Adrenal gland (tissue), 12 donors: Measurements from ENCODE around the gene TBCB. TPM values are rescaled to one million over a fixed set of nuclear protein-coding genes. Genes with fewer than 3 reads are reported as not detected.

Experiments
- DNase-seq, 7 donors: peaks; one replicate each; pipeline ENCODE4 v3.0.0-alpha.2; 2019 to 2020
- H3K27ac ChIP-seq, 5 donors: fragments of 200-600 bp; sonication (generic) in 4 of 5; 1 replicate in 3 of 5; 2 replicates in 2 of 5; pipeline versions ENCODE4 v1.5.1 to v1.8.0; 2016 to 2020; ENCODE audit warnings: mild to moderate bottlenecking in 1 of 5
- H3K27me3 ChIP-seq: fragments of 200-600 bp; 2 replicates; pipeline ENCODE4 v1.8.0; 2021
- H3K36me3 ChIP-seq, 2 donors: fragments of 200-600 bp; replicated peaks in 1 of 2; 1 replicate in 1 of 2; 2 replicates in 1 of 2; pipeline versions ENCODE4 v1.5.1 to v1.8.0; 2018 to 2022
- H3K4me1 ChIP-seq, 2 donors: fragments of 200-600 bp; replicated peaks in 1 of 2; 1 replicate in 1 of 2; 2 replicates in 1 of 2; pipeline versions ENCODE4 v1.5.1 to v1.8.0; 2018 to 2021
- H3K4me3 ChIP-seq, 4 donors: fragments of 200-600 bp; sonication (generic) in 3 of 4; one replicate each; pipeline ENCODE4 v1.5.1; 2016 to 2018
- H3K9me3 ChIP-seq, 3 donors: fragments of 200-600 bp; sonication (generic) in 1 of 3; replicated peaks in 1 of 3; 1 replicate in 2 of 3; 2 replicates in 1 of 3; pipeline versions ENCODE4 v1.5.1 to v1.8.0; 2016 to 2021
- CTCF ChIP-seq, 6 experiments: fragments of 450-650 bp in 4 of 6; fragments of 200-600 bp in 2 of 6; sonication (generic) in 1 of 6; IDR thresholded peaks; 1 replicate in 5 of 6; 2 replicates in 1 of 6; pipeline versions ENCODE4 v1.5.1 to v1.8.0; 2016 to 2021; ENCODE audit warnings: antibody characterized with exemption in 6 of 6, mild to moderate bottlenecking in 2 of 6, moderate library complexity in 1 of 6
- POLR2A ChIP-seq, 2 donors: fragments of 450-650 bp; IDR thresholded peaks; one replicate each; pipeline ENCODE4 v1.6.1; 2017; ENCODE audit warnings: antibody characterized with exemption in 2 of 2, mild to moderate bottlenecking in 2 of 2, moderate library complexity in 1 of 2
- WGBS, 4 donors: extraction: QIAGEN DNeasy Blood & Tissue Kit in 2 of 4; methylation state at CpG; one replicate each; pipeline versions ENCODE4 v1.1.5 to v1.1.7; 2013 to 2017; 5-methylcytosine and 5-hydroxymethylcytosine counted together
- intact Hi-C, 2 donors: fragments of 100-400 bp; cut with DNase I; formaldehyde crosslinking; loops; one replicate each; pipeline versions ENCODE4 v1.14.1 to v1.15.0; 2022 to 2023
- polyA plus RNA-seq, 3 donors: library from polyadenylated mRNA; stranded (reverse); fragments of 200-250 nt in 2 of 3; fragments of 350-450 nt in 1 of 3; fragmentation: Illumina TruSeq in 1 of 3; extraction: RNeasy Lipid Tissue Mini Kit (QIAGEN cat#74804) in 1 of 3; gene quantifications; one replicate each; pipeline ENCODE4 v1.2.3, GENCODE V29; 2013 to 2014
- total RNA-seq, 9 donors: library from RNA; depleted of rRNA in 4 of 9; stranded (reverse); fragments of >200 nt in 4 of 9; fragments of 120-200 nt in 1 of 9; fragmentation: NEBNext Ultra II Directional in 1 of 9; extraction: Animal tissue kit (Norgen Biotek cat#: 25700) in 1 of 9; gene quantifications; one replicate each; pipeline versions ENCODE4 v1.1.0 to v1.2.4, GENCODE V29; 2013 to 2023
- donor health status: healthy with polysubstance abuse.
- donor health status: Bipolar disorder and iron deficiency.
- donor health status: DM: yes; HTN: yes; CAD: no.
- donor health status: DM: no; HTN: no; CAD: no.
- donor health status: DM: no; HTN: no; CAD: no.
- donor health status: DM: yes; HTN: yes; CAD: no.

TBCB gene
- total and polyA plus RNA-seq, 12 donors, result 88.8 to 233 (median 140) TPM

GRCh38 chr19:36097036-36097435 is 18.2 kb upstream of the TBCB start:
- DNase-seq, result no peak
- intact Hi-C loops, result no loop called here
- H3K36me3 ChIP-seq, result no peaks in the 10 kb centered on the region
- H3K27ac ChIP-seq, result no peak overlapping the region
- H3K27me3 ChIP-seq, result no peaks in the 10 kb centered on the region
- H3K4me3 ChIP-seq, result no peak overlapping the region
- TF ChIP-seq CTCF (IDR thresholded peaks at IDR 0.05) (no peak), POLR2A (IDR thresholded peaks at IDR 0.05) (no peak)
- 91 to 96% (median 93%) methylated on average over 6 of the region's 6 CpGs for WGBS, 4 donors
- H3K9me3 ChIP-seq, result no peaks in the 10 kb centered on the region
- no peaks in the 10 kb centered on the region for H3K4me1 ChIP-seq

GRCh38 chr19:36099166-36099785 is 16.0 kb upstream of the TBCB start:
- intact Hi-C loops, result no loop called here
- DNase-seq, result no peak
- no peaks in the 10 kb centered on the region for H3K4me1 ChIP-seq
- H3K27me3 ChIP-seq, result no peaks in the 10 kb centered on the region
- no peak for TF ChIP-seq CTCF (IDR thresholded peaks at IDR 0.05)
- no peak for TF ChIP-seq POLR2A (IDR thresholded peaks at IDR 0.05)
- H3K27ac ChIP-seq, result no peak overlapping the region
- H3K9me3 ChIP-seq, result no peaks in the 10 kb centered on the region
- no peaks in the 10 kb centered on the region for H3K36me3 ChIP-seq
- WGBS, 4 donors, result 79 to 95% (median 87%) methylated on average over 14 to 19 of the region's 19 CpGs
- H3K4me3 ChIP-seq, result no peak overlapping the region

DNA sequence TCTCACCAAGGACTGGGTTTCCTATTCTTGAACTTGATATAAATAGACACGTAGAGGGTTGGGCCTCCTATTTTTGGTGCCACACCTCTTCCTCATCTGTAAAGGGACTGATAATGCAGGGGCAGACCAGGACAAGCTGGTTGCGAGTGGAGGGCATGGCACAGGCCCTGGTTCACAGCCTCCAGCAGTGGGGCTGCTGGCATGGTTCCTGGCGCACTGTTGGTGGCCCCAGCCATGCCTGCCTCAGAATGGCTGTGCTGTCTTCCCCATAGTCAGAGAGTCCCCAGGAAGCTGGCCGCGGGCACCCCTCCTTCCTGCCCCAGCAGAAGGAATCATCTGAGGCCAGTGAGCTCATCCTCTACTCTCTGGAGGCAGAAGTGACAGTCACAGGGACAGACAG is 14.8 kb upstream of the TBCB start:
- Histone ChIP-seq H3K9me3 (no peaks in the 10 kb centered on the region), H3K4me1 (no peaks in the 10 kb centered on the region), H3K27ac (no peak overlapping the region), H3K36me3 (no peaks in the 10 kb centered on the region), H3K27me3 (no peaks in the 10 kb centered on the region), H3K4me3 (no peak overlapping the region)
- no peak for DNase-seq
- intact Hi-C loops, result no loop called here
- 75 to 87% (median 82%) methylated on average over 2 to 5 of the region's 5 CpGs; no CpG with 5 or more reads in 1 of the 4 donors for WGBS, 4 donors
- no peak for TF ChIP-seq CTCF (IDR thresholded peaks at IDR 0.05)
- no peak for TF ChIP-seq POLR2A (IDR thresholded peaks at IDR 0.05)

DNA sequence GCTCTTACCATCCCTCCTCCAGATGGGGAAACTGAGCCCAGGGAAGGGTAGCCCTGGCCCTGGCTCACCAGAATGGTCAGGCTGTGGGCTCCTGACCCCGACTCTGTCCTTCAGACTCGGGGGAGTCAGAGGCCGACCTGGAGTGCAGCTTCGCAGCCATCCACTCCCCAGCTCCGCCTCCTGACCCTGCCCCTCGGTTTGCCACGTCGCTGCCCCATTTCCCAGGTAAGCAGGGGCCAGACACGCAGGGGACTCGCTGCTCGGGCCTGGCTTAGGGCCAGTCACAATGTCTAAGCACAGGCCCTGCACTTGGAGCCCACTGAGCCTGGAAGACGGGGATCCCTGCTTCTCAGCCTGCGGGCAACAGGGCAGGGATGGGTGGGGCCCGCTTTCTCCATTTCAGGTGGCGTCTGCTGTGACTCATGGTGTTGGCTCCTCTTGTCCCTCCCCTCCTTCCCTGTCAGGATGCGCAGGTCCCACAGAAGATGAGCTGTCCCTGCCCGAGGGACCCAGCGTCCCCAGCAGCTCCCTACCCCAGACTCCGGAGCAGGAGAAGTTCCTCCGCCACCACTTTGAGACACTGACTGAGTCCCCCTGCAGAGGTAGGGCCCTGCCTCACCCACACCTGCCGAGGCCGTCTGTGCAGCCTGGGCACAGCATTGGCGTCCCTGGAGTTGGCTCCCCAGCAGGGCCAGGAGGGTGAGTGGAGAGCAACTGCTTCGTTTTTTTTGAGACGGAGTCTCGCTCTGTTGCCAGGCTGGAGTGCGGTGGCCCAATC is 13.5 kb upstream of the TBCB start:
- Histone ChIP-seq H3K27ac (no peak overlapping the region), H3K4me3 (no peak overlapping the region), H3K9me3 (no peaks in the 10 kb centered on the region), H3K4me1 (no peaks in the 10 kb centered on the region), H3K36me3 (no peaks in the 10 kb centered on the region), H3K27me3 (no peaks in the 10 kb centered on the region)
- no peak for TF ChIP-seq POLR2A (IDR thresholded peaks at IDR 0.05)
- TF ChIP-seq CTCF (IDR thresholded peaks at IDR 0.05), result no peak
- 88 to 93% (median 93%) methylated on average over 11 to 27 of the region's 27 CpGs for WGBS, 4 donors
- intact Hi-C loops, result no loop called here
- DNase-seq, result no peak
